H7 (cell line): ENCODE results near the gene CT45A9. TPM values are rescaled to one million over a fixed set of nuclear protein-coding genes. Genes with fewer than 3 reads are reported as not detected.
A peak's percentile ranks its signal among the peaks of the same experiment; 100 is the strongest.
"Not testable (repeated sequence)": the region's sequence is repeated elsewhere in the genome, so short reads cannot be mapped to it uniquely, and the experiment has no call there.

Source experiments
- DNase-seq: peaks from one replicate; pipeline ENCODE4 v3.0.0; 2012
- H3K27me3 ChIP-seq: 2 replicates; pipeline ENCODE4 v1.6.0; 2011; ENCODE audit warnings: mild to moderate bottlenecking, low read length; ENCODE audit not compliant: control insufficient read depth, insufficient read depth
- H3K36me3 ChIP-seq: replicated peaks from 2 replicates; pipeline ENCODE4 v1.5.1; 2011; ENCODE audit warnings: low read length; ENCODE audit not compliant: control insufficient read depth, insufficient read depth
- H3K4me3 ChIP-seq: 2 replicates; pipeline ENCODE4 v1.5.1; 2011; ENCODE audit warnings: low read depth, mild to moderate bottlenecking, control low read depth, low read length, moderate library complexity; ENCODE audit not compliant: insufficient read depth
- total RNA-seq: library from RNA; depleted of rRNA; stranded (reverse); fragments of >200 nt; shearing (Covaris generic); gene quantifications from 2 replicates; pipeline ENCODE4 v1.2.3, GENCODE V29; 2014; rRNA removed

Gene CT45A9
- not detected in 2 replicates for total RNA-seq

GRCh38 chrX:135871712-135872111, at the start of gene CT45A9:
Gene CT45A9 (minus strand): TSS chrX:135871812. CDS start chrX:135868061, 3,751 bp downstream.
- not testable (repeated sequence) for DNase-seq, H3K27me3 ChIP-seq, H3K36me3 ChIP-seq, H3K4me3 ChIP-seq

GRCh38 chrX:135920516-135920915, 48.9 kb upstream of the CT45A9 start:
- not testable (repeated sequence) for H3K36me3 ChIP-seq, H3K4me3 ChIP-seq, H3K27me3 ChIP-seq, DNase-seq

- Histone ChIP-seq H3K27me3 (no peaks in the 10 kb centered on the region), H3K36me3 (no peaks in the 10 kb centered on the region), H3K4me3 (no peak overlapping the region)
- DNase-seq: no peak
Observed at GRCh38 chrX:135914404-135914803, 42.8 kb upstream of the CT45A9 start.

- DNase-seq: no peak
Observed at GRCh38 chrX:135910251-135910650, 38.6 kb upstream of the CT45A9 start.

GRCh38 chrX:135893294-135893817, 21.7 kb upstream of the CT45A9 start, which contains the start of the genes CT45A10 and SAGE1:
Gene CT45A10 (minus strand): TSS chrX:135893444. CDS start chrX:135885344, 8,100 bp downstream.
Gene SAGE1 (plus strand): TSS chrX:135893716. CDS start chrX:135896243, 2,527 bp downstream.
- H3K36me3 ChIP-seq: no peaks in the 10 kb centered on the region
- DNase-seq: peak; percentile 21
- no peaks in the 10 kb centered on the region for H3K27me3 ChIP-seq
- H3K4me3 ChIP-seq: no peak within 1 kb of the TSS

More at GRCh38 chrX:135910251-135910650, 38.6 kb upstream of the CT45A9 start:
- no peak overlapping the region for H3K4me3 ChIP-seq
- H3K27me3 ChIP-seq: no peaks in the 10 kb centered on the region
- H3K36me3 ChIP-seq: no peaks in the 10 kb centered on the region

GRCh38 chrX:135892781-135893180, 21.2 kb upstream of the CT45A9 start:
- no peaks in the 10 kb centered on the region for H3K27me3 ChIP-seq
- no peak overlapping the region for H3K4me3 ChIP-seq
- no peaks in the 10 kb centered on the region for H3K36me3 ChIP-seq
- peak; percentile 4 for DNase-seq

GRCh38 chrX:135890087-135890585, 18.5 kb upstream of the CT45A9 start:
- no peak for DNase-seq
- no peaks in the 10 kb centered on the region for H3K27me3 ChIP-seq
- H3K36me3 ChIP-seq: no peaks in the 10 kb centered on the region
- H3K4me3 ChIP-seq: no peak overlapping the region

GRCh38 chrX:135888976-135889375, 17.4 kb upstream of the CT45A9 start:
- not testable (repeated sequence) for H3K4me3 ChIP-seq, H3K27me3 ChIP-seq, H3K36me3 ChIP-seq
- peak; percentile 20 for DNase-seq

GRCh38 chrX:135888230-135888629, 16.6 kb upstream of the CT45A9 start:
- DNase-seq, H3K27me3 ChIP-seq, H3K4me3 ChIP-seq, H3K36me3 ChIP-seq: not testable (repeated sequence)

GRCh38 chrX:135882741-135883140, 11.1 kb upstream of the CT45A9 start:
- DNase-seq, H3K4me3 ChIP-seq: not testable (repeated sequence)

GRCh38 chrX:135854438-135854837, 17.2 kb downstream of the CT45A9 start, which contains the start of gene CT45A8:
Gene CT45A8 (minus strand): TSS chrX:135854538. CDS start chrX:135850783, 3,755 bp downstream.
- not testable (repeated sequence) for H3K27me3 ChIP-seq, H3K4me3 ChIP-seq, H3K36me3 ChIP-seq, DNase-seq

More at GRCh38 chrX:135882741-135883140, 11.1 kb upstream of the CT45A9 start:
- H3K36me3 ChIP-seq, H3K27me3 ChIP-seq: not testable (repeated sequence)

- H3K4me3 ChIP-seq, H3K27me3 ChIP-seq, DNase-seq, H3K36me3 ChIP-seq: not testable (repeated sequence)
Observed at GRCh38 chrX:135837180-135837579, 34.4 kb downstream of the CT45A9 start, which contains the start of gene CT45A7. Gene CT45A7 (minus strand): TSS chrX:135837280. CDS start chrX:135833533, 3,747 bp downstream.

- H3K4me3 ChIP-seq, H3K36me3 ChIP-seq, DNase-seq, H3K27me3 ChIP-seq: not testable (repeated sequence)
Observed at GRCh38 chrX:135819912-135820311, 51.7 kb downstream of the CT45A9 start, which contains the start of gene CT45A2. Gene CT45A2 (minus strand): TSS chrX:135820012. CDS start chrX:135816265, 3,747 bp downstream.
